Tibial nerve (tissue), 4 donors: ENCODE measurements around the gene LMNB1. TPM values are rescaled to one million over a fixed set of nuclear protein-coding genes. Genes with fewer than 3 reads are reported as not detected.

Source experiments
- DNase-seq, 2 donors: peaks; one replicate each; pipeline ENCODE4 v3.0.0-alpha.2; 2019; ENCODE audit warnings: low spot score in 2 of 2
- H3K27ac ChIP-seq, 4 donors: fragments of 200-600 bp; sonication (generic) in 3 of 4; one replicate each; pipeline ENCODE4 v1.5.1; 2017 to 2019; ENCODE audit warnings: mild to moderate bottlenecking in 1 of 4
- H3K27me3 ChIP-seq, 2 donors: fragments of 200-600 bp; sonication (generic) in 1 of 2; one replicate each; pipeline versions ENCODE4 v1.5.1 to v1.6.0; 2017 to 2019
- H3K36me3 ChIP-seq, 3 donors: fragments of 200-600 bp; sonication (generic); one replicate each; pipeline ENCODE4 v1.5.1; 2018 to 2019
- H3K4me1 ChIP-seq, 4 donors: fragments of 200-600 bp; sonication (generic) in 3 of 4; one replicate each; pipeline ENCODE4 v1.5.1; 2017 to 2019
- H3K4me3 ChIP-seq, 4 donors: fragments of 200-600 bp; sonication (generic) in 3 of 4; one replicate each; pipeline ENCODE4 v1.5.1; 2017 to 2019; ENCODE audit warnings: mild to moderate bottlenecking in 1 of 4, moderate library complexity in 1 of 4
- H3K9me3 ChIP-seq, 4 donors: fragments of 200-600 bp; sonication (generic) in 3 of 4; one replicate each; pipeline ENCODE4 v1.5.1; 2017 to 2019
- CTCF ChIP-seq, 5 experiments: fragments of 200-600 bp in 3 of 5; fragments of 450-650 bp in 2 of 5; sonication (generic) in 3 of 5; IDR thresholded peaks; one replicate each; pipeline ENCODE4 v1.5.1; 2016 to 2019; ENCODE audit warnings: antibody characterized with exemption in 5 of 5, mild to moderate bottlenecking in 3 of 5, moderate library complexity in 2 of 5
- EP300 ChIP-seq, 2 donors: sonication (generic); formaldehyde crosslinking; IDR thresholded peaks; one replicate each; pipeline ENCODE4 v1.6.1; 2017; ENCODE audit warnings: antibody characterized with exemption in 2 of 2, mild to moderate bottlenecking in 1 of 2
- POLR2A ChIP-seq, 2 donors: fragments of 450-650 bp; IDR thresholded peaks; one replicate each; pipeline ENCODE4 v1.6.1; 2017; ENCODE audit warnings: antibody characterized with exemption in 2 of 2, mild to moderate bottlenecking in 2 of 2, moderate library complexity in 2 of 2
- WGBS, 2 donors: methylation state at CpG; one replicate each; pipeline ENCODE4 v1.1.5; 2018; 5-methylcytosine and 5-hydroxymethylcytosine counted together
- total RNA-seq, 4 donors: library from RNA; depleted of rRNA; stranded (reverse); fragments of >200 nt; gene quantifications; one replicate each; pipeline ENCODE4 v1.1.0, GENCODE V29; 2016

The LMNB1 gene
- total RNA-seq, 4 donors from 2014 or later, result 5.2 to 18.9 (median 12.0) TPM

- Histone ChIP-seq H3K4me3 (no peak overlapping the region), H3K4me1 (peaks cover 0 to 6% (median 0%) of the 10 kb centered on the region in 4 donors), H3K36me3 (no peaks in the 10 kb centered on the region), H3K27ac (no peak overlapping the region), H3K9me3 (no peaks in the 10 kb centered on the region), H3K27me3 (no peaks in the 10 kb centered on the region)
- no peak for DNase-seq
- TF ChIP-seq CTCF (IDR thresholded peaks at IDR 0.05), result no peak
- no peak for TF ChIP-seq EP300 (IDR thresholded peaks at IDR 0.05)
- TF ChIP-seq POLR2A (IDR thresholded peaks at IDR 0.05), result no peak
- 92 to 93% methylated on average over 20 to 22 of the region's 22 CpGs for WGBS, 2 donors
Measured at GRCh38 chr5:126864042-126864688, 87.2 kb downstream of the LMNB1 start.

GRCh38 chr5:126865299-126865698 is 88.4 kb downstream of the LMNB1 start:
- Histone ChIP-seq H3K27me3 (no peaks in the 10 kb centered on the region), H3K4me3 (no peak overlapping the region), H3K27ac (no peak overlapping the region), H3K9me3 (no peaks in the 10 kb centered on the region), H3K36me3 (no peaks in the 10 kb centered on the region), H3K4me1 (peaks cover 0 to 11% (median 0%) of the 10 kb centered on the region in 4 donors)
- no peak for DNase-seq
- TF ChIP-seq POLR2A (IDR thresholded peaks at IDR 0.05) (no peak), EP300 (IDR thresholded peaks at IDR 0.05) (no peak), CTCF (IDR thresholded peaks at IDR 0.05) (no peak)
- 62 to 71% methylated on average over 3 of the region's 3 CpGs for WGBS, 2 donors

- Histone ChIP-seq H3K27ac (no peak overlapping the region), H3K4me3 (no peak overlapping the region), H3K9me3 (no peaks in the 10 kb centered on the region), H3K27me3 (no peaks in the 10 kb centered on the region), H3K36me3 (no peaks in the 10 kb centered on the region), H3K4me1 (peaks cover 0 to 11% (median 0%) of the 10 kb centered on the region in 4 donors)
- WGBS, 2 donors, result 68 to 74% methylated on average over 8 of the region's 8 CpGs
- no peak for TF ChIP-seq CTCF (IDR thresholded peaks at IDR 0.05)
- no peak for TF ChIP-seq POLR2A (IDR thresholded peaks at IDR 0.05)
- DNase-seq, result no peak
Measured at GRCh38 chr5:126866851-126867636, 90.1 kb downstream of the LMNB1 start.

GRCh38 chr5:126868338-126869004 is 91.5 kb downstream of the LMNB1 start:
- TF ChIP-seq EP300 (IDR thresholded peaks at IDR 0.05) (no peak), POLR2A (IDR thresholded peaks at IDR 0.05) (no peak), CTCF (IDR thresholded peaks at IDR 0.05) (no peak)
- Histone ChIP-seq H3K36me3 (no peaks in the 10 kb centered on the region), H3K27ac (no peak overlapping the region), H3K27me3 (no peaks in the 10 kb centered on the region), H3K4me3 (peak overlapping the region in 2 of 4 donors; percentile 5 to 36), H3K4me1 (peaks cover 0 to 11% (median 0%) of the 10 kb centered on the region in 4 donors), H3K9me3 (no peaks in the 10 kb centered on the region)
- WGBS, 2 donors, result 59 to 65% methylated on average over 11 of the region's 11 CpGs
- no peak for DNase-seq
